CD14-positive monocyte (primary cell): Measurements from ENCODE around the gene SHROOM3. TPM values are rescaled to one million over a fixed set of nuclear protein-coding genes. Genes with fewer than 3 reads are reported as not detected.

Experiments used
- DNase-seq, 3 donors: peaks; one replicate each; pipeline ENCODE4 v3.0.0-alpha.2; 2011 to 2022
- H2AFZ ChIP-seq: 2 replicates; pipeline ENCODE4 v1.6.0; 2012; ENCODE audit warnings: mild to moderate bottlenecking, low read depth, low read length, inconsistent platforms; ENCODE audit not compliant: insufficient read depth, poor library complexity, severe bottlenecking
- H3K27ac ChIP-seq, 2 donors: 1 replicate in 1 of 2; 2 replicates in 1 of 2; pipeline ENCODE4 v1.5.1; 2012 to 2013; ENCODE audit warnings: low read length in 2 of 2, control low read depth in 1 of 2, inconsistent platforms in 1 of 2, low read depth in 1 of 2, mild to moderate bottlenecking in 1 of 2
- H3K27me3 ChIP-seq, 2 donors: one replicate each; pipeline versions ENCODE4 v1.6.0 to v1.6.1; 2011 to 2013; ENCODE audit warnings: low read length in 2 of 2; ENCODE audit not compliant: control insufficient read depth in 2 of 2, insufficient read depth in 2 of 2
- H3K36me3 ChIP-seq, 2 donors: replicated peaks in 1 of 2; 1 replicate in 1 of 2; 2 replicates in 1 of 2; pipeline versions ENCODE4 v1.5.1 to v1.6.1; 2012 to 2013; ENCODE audit warnings: low read length in 2 of 2, control low read depth in 1 of 2, inconsistent platforms in 1 of 2, mild to moderate bottlenecking in 1 of 2; ENCODE audit not compliant: insufficient read depth in 2 of 2, control insufficient read depth in 1 of 2
- H3K4me1 ChIP-seq, 2 donors: 1 replicate in 1 of 2; 2 replicates in 1 of 2; pipeline versions ENCODE4 v1.5.1 to v1.6.1; 2012 to 2013; ENCODE audit warnings: low read length in 2 of 2, control low read depth in 1 of 2, inconsistent platforms in 1 of 2, mild to moderate bottlenecking in 1 of 2, moderate library complexity in 1 of 2; ENCODE audit not compliant: insufficient read depth in 2 of 2, control insufficient read depth in 1 of 2
- H3K4me2 ChIP-seq: replicated peaks from 2 replicates; pipeline ENCODE3; 2012; ENCODE audit warnings: low read length, moderate library complexity, mild to moderate bottlenecking; ENCODE audit not compliant: poor library complexity, severe bottlenecking; ENCODE audit errors: extremely low read depth
- H3K4me3 ChIP-seq, 3 experiments: fragments of 200-600 bp in 1 of 3; sonication (generic) in 1 of 3; replicated peaks in 1 of 3; 1 replicate in 2 of 3; 2 replicates in 1 of 3; pipeline ENCODE4 v1.5.1; 2011 to 2013; ENCODE audit warnings: low read length in 3 of 3, mild to moderate bottlenecking in 3 of 3, control low read depth in 2 of 3, low read depth in 2 of 3, inconsistent platforms in 1 of 3, moderate library complexity in 1 of 3
- H3K79me2 ChIP-seq: 2 replicates; pipeline ENCODE4 v1.6.0; 2012; ENCODE audit warnings: mild to moderate bottlenecking, control low read depth, inconsistent platforms, low read length, moderate library complexity; ENCODE audit not compliant: insufficient read depth
- H3K9ac ChIP-seq: 2 replicates; pipeline ENCODE4 v1.6.0; 2017; ENCODE audit warnings: low read length, mild to moderate bottlenecking; ENCODE audit not compliant: insufficient read depth, poor library complexity, severe bottlenecking
- H3K9me3 ChIP-seq, 2 donors: replicated peaks in 1 of 2; 1 replicate in 1 of 2; 2 replicates in 1 of 2; pipeline versions ENCODE4 v1.5.1 to v1.6.1; 2012 to 2013; ENCODE audit warnings: low read length in 2 of 2, control low read depth in 1 of 2; ENCODE audit not compliant: control insufficient read depth in 1 of 2, insufficient read depth in 1 of 2
- H4K20me1 ChIP-seq: 2 replicates; pipeline ENCODE4 v1.6.0; 2012; ENCODE audit warnings: mild to moderate bottlenecking, low read length, control low read depth, moderate library complexity; ENCODE audit not compliant: insufficient read depth
- H3K27ac Mint-ChIP-seq, 7 donors: one replicate each; pipeline ENCODE4 v1.8.0; 2020; ENCODE audit warnings: mild to moderate bottlenecking in 7 of 7, mixed read lengths in 7 of 7, moderate library complexity in 6 of 7, inconsistent platforms in 2 of 7
- H3K27me3 Mint-ChIP-seq, 3 donors: one replicate each; pipeline ENCODE4 v1.8.0; 2021 to 2022; ENCODE audit warnings: low read depth in 3 of 3, mild to moderate bottlenecking in 3 of 3, mixed read lengths in 3 of 3, moderate library complexity in 3 of 3, inconsistent platforms in 1 of 3
- H3K36me3 Mint-ChIP-seq, 2 donors: one replicate each; pipeline ENCODE4 v1.8.0; 2020; ENCODE audit warnings: mixed read lengths in 2 of 2, inconsistent platforms in 1 of 2, mild to moderate bottlenecking in 1 of 2
- H3K4me1 Mint-ChIP-seq: one replicate; pipeline ENCODE4 v1.8.0; 2020; ENCODE audit warnings: mild to moderate bottlenecking, mixed read lengths
- H3K4me3 Mint-ChIP-seq, 2 donors: one replicate each; pipeline ENCODE4 v1.8.0; 2020; ENCODE audit warnings: mild to moderate bottlenecking in 2 of 2, mixed read lengths in 2 of 2, moderate library complexity in 1 of 2
- H3K9me3 Mint-ChIP-seq, 7 donors: one replicate each; pipeline ENCODE4 v1.8.0; 2020 to 2022; ENCODE audit warnings: mixed read lengths in 7 of 7, mild to moderate bottlenecking in 6 of 7, moderate library complexity in 6 of 7, inconsistent platforms in 2 of 7
- CTCF ChIP-seq: fragments of 200-600 bp; IDR thresholded peaks from one replicate; pipeline ENCODE4 v1.8.0; 2022; ENCODE audit warnings: antibody characterized with exemption, mild to moderate bottlenecking
- WGBS: methylation state at CpG from one replicate; pipeline ENCODE4 v1.1.5; 2013; ENCODE audit warnings: missing lambda C conversion rate; ENCODE audit not compliant: insufficient coverage; 5-methylcytosine and 5-hydroxymethylcytosine counted together
- intact Hi-C, 2 donors: fragments of 100-400 bp; cut with micrococcal nuclease; formaldehyde crosslinking; loops; one replicate each; pipeline versions ENCODE4 v1.15.0 to v1.15.1; 2023
- polyA plus RNA-seq, 3 donors: library from polyadenylated mRNA; depleted of rRNA in 1 of 3; unstranded in 2 of 3; stranded (reverse) in 1 of 3; fragments of 300-500 nt in 2 of 3; fragments of >200 nt in 1 of 3; fragmentation: Illumina TruSeq in 2 of 3; gene quantifications; 1 replicate in 2 of 3; 2 replicates in 1 of 3; pipeline ENCODE4 v1.2.3, GENCODE V29; 2012 to 2021

Gene SHROOM3
- polyA plus RNA-seq, 3 donors, result not detected

GRCh38 chr4:76758290-76758882 is 323.4 kb downstream of the SHROOM3 start:
- DNase-seq, result peak in 2 of 3 donors; percentile 2 to 15
- no peak overlapping the region for H3K27ac ChIP-seq
- TF ChIP-seq CTCF, result peak; percentile 84
- H2AFZ ChIP-seq, result no peak overlapping the region
- no peak overlapping the region for H3K9ac ChIP-seq
- H3K9me3 ChIP-seq, result no peaks in the 10 kb centered on the region
- intact Hi-C loops, result loop anchor here (5.0 kb wide), 2 partner anchors 241 to 246 kb away; no protein-coding TSS in a partner anchor
- H3K36me3 ChIP-seq, result no peaks in the 10 kb centered on the region
- Mint-ChIP-seq H3K9me3 (peaks cover 0 to 3% (median 0%) of the 10 kb centered on the region in 7 donors), H3K27me3 (peaks cover 2 to 5% (median 4%) of the 10 kb centered on the region in 3 donors), H3K36me3 (no peaks in the 10 kb centered on the region), H3K4me3 (no peak overlapping the region), H3K4me1 (no peaks in the 10 kb centered on the region), H3K27ac (no peak overlapping the region)
- no peak overlapping the region for H3K4me3 ChIP-seq
- no peaks in the 10 kb centered on the region for H3K79me2 ChIP-seq
- H4K20me1 ChIP-seq, result no peaks in the 10 kb centered on the region
- H3K27me3 ChIP-seq, result no peaks in the 10 kb centered on the region
- WGBS, result no CpG with 5 or more reads among the region's 4 CpGs
- no peaks in the 10 kb centered on the region for H3K4me1 ChIP-seq
- no peak overlapping the region for H3K4me2 ChIP-seq

GRCh38 chr4:76758996-76759395 is 324.0 kb downstream of the SHROOM3 start:
- Mint-ChIP-seq H3K4me1 (no peaks in the 10 kb centered on the region), H3K9me3 (peaks cover 0 to 3% (median 0%) of the 10 kb centered on the region in 7 donors), H3K27ac (no peak overlapping the region), H3K27me3 (peaks cover 0 to 4% (median 2%) of the 10 kb centered on the region in 3 donors), H3K4me3 (no peak overlapping the region), H3K36me3 (no peaks in the 10 kb centered on the region)
- no peaks in the 10 kb centered on the region for H3K4me1 ChIP-seq
- H2AFZ ChIP-seq, result no peak overlapping the region
- no peak overlapping the region for H3K4me2 ChIP-seq
- no peaks in the 10 kb centered on the region for H4K20me1 ChIP-seq
- H3K36me3 ChIP-seq, result no peaks in the 10 kb centered on the region
- no peak overlapping the region for H3K9ac ChIP-seq
- DNase-seq, result no peak
- no peaks in the 10 kb centered on the region for H3K27me3 ChIP-seq
- TF ChIP-seq CTCF, result no peak
- no peaks in the 10 kb centered on the region for H3K9me3 ChIP-seq
- no peak overlapping the region for H3K4me3 ChIP-seq
- no peak overlapping the region for H3K27ac ChIP-seq
- intact Hi-C loops, result loop anchor here (5.0 kb wide), 2 partner anchors 242 to 247 kb away; no protein-coding TSS in a partner anchor
- no peaks in the 10 kb centered on the region for H3K79me2 ChIP-seq
- 100% methylated on average over 2 of the region's 3 CpGs for WGBS
